ENCODE results near the gene AAGAB. TPM values are rescaled to one million over a fixed set of nuclear protein-coding genes. Genes with fewer than 3 reads are reported as not detected.

AAGAB gene
- total and polyA plus RNA-seq, 12 donors: 12.4 to 63.7 (median 29.2) TPM

- no peak overlapping the region for H3K27ac ChIP-seq
- H3K36me3 ChIP-seq (replicated peaks in 1 of 2): peaks cover 0 to 3% of the 10 kb centered on the region in 2 donors
- DNase-seq: no peak
- H3K9me3 ChIP-seq (replicated peaks in 1 of 3): no peaks in the 10 kb centered on the region
- no peak overlapping the region for H3K4me3 ChIP-seq
- intact Hi-C loops (cut with DNase I): no loop called here
- no peak for TF ChIP-seq CTCF (IDR thresholded peaks at IDR 0.05)
- H3K4me1 ChIP-seq (replicated peaks in 1 of 2): no peaks in the 10 kb centered on the region
- WGBS, 4 donors: 95 to 99% (median 98%) methylated on average over 6 of the region's 6 CpGs
- H3K27me3 ChIP-seq: no peaks in the 10 kb centered on the region
These were observed 91.3 kb downstream of the AAGAB start for GRCh38 chr15:67163180-67163579.

GRCh38 chr15:67161881-67162280 is 92.6 kb downstream of the AAGAB start:
- H3K9me3 ChIP-seq (replicated peaks in 1 of 3): no peaks in the 10 kb centered on the region
- H3K4me1 ChIP-seq (replicated peaks in 1 of 2): peaks cover 0 to 4% of the 10 kb centered on the region in 2 donors
- intact Hi-C loops (cut with DNase I): no loop called here
- peaks cover 0 to 3% of the 10 kb centered on the region in 2 donors for H3K36me3 ChIP-seq (replicated peaks in 1 of 2)
- no peak for TF ChIP-seq POLR2A (IDR thresholded peaks at IDR 0.05)
- TF ChIP-seq CTCF (IDR thresholded peaks at IDR 0.05): no peak
- H3K4me3 ChIP-seq: no peak overlapping the region
- no peaks in the 10 kb centered on the region for H3K27me3 ChIP-seq
- no peak overlapping the region for H3K27ac ChIP-seq
- DNase-seq: no peak
- 90 to 98% (median 93%) methylated on average over 4 of the region's 4 CpGs for WGBS, 4 donors

- no peak for TF ChIP-seq CTCF (IDR thresholded peaks at IDR 0.05)
- no peak for TF ChIP-seq POLR2A (IDR thresholded peaks at IDR 0.05)
- no peak overlapping the region for H3K4me3 ChIP-seq
- intact Hi-C loops (cut with DNase I): no loop called here
- no peaks in the 10 kb centered on the region for H3K27me3 ChIP-seq
- no peak for DNase-seq
- WGBS, 4 donors: 81 to 95% (median 89%) methylated on average over 5 of the region's 5 CpGs
- no peak overlapping the region for H3K27ac ChIP-seq
- peaks cover 0 to 4% of the 10 kb centered on the region in 2 donors for H3K4me1 ChIP-seq (replicated peaks in 1 of 2)
- peaks cover 0 to 3% of the 10 kb centered on the region in 2 donors for H3K36me3 ChIP-seq (replicated peaks in 1 of 2)
- H3K9me3 ChIP-seq (replicated peaks in 1 of 3): no peaks in the 10 kb centered on the region
These were observed 93.0 kb downstream of the AAGAB start for GRCh38 chr15:67161412-67161811.

GRCh38 chr15:67158367-67158766 is 96.1 kb downstream of the AAGAB start:
- TF ChIP-seq CTCF (IDR thresholded peaks at IDR 0.05): no peak
- TF ChIP-seq POLR2A (IDR thresholded peaks at IDR 0.05): no peak
- DNase-seq: no peak
- WGBS, 4 donors: 93 to 96% (median 94%) methylated on average over 7 of the region's 7 CpGs
- Histone ChIP-seq H3K27me3 (no peaks in the 10 kb centered on the region), H3K9me3 (replicated peaks in 1 of 3) (no peaks in the 10 kb centered on the region), H3K27ac (no peak overlapping the region), H3K4me1 (replicated peaks in 1 of 2) (peaks cover 0 to 4% of the 10 kb centered on the region in 2 donors), H3K4me3 (no peak overlapping the region), H3K36me3 (replicated peaks in 1 of 2) (no peaks in the 10 kb centered on the region)
- intact Hi-C loops (cut with DNase I): no loop called here
